Uterus (tissue), 4 donors: ENCODE data around the gene ZNF385C. TPM values are rescaled to one million over a fixed set of nuclear protein-coding genes. Genes with fewer than 3 reads are reported as not detected.
"Not testable (repeated sequence)": the region's sequence is repeated elsewhere in the genome, so short reads cannot be mapped to it uniquely, and the experiment has no call there.

Source experiments
- DNase-seq, 2 donors: peaks; one replicate each; pipeline ENCODE4 v3.0.0-alpha.2; 2019 to 2020
- H3K27ac ChIP-seq, 2 donors: fragments of 200-600 bp; sonication (generic); 1 replicate in 1 of 2; 2 replicates in 1 of 2; pipeline ENCODE4 v1.5.1; 2016 to 2018
- H3K27me3 ChIP-seq, 2 donors: fragments of 200-600 bp; sonication (generic); one replicate each; pipeline ENCODE4 v1.5.1; 2018 to 2019; ENCODE audit warnings: control low read depth in 1 of 2
- H3K36me3 ChIP-seq, 2 donors: fragments of 200-600 bp; sonication (generic); one replicate each; pipeline ENCODE4 v1.5.1; 2019; ENCODE audit warnings: control low read depth in 1 of 2
- H3K4me1 ChIP-seq, 2 donors: fragments of 200-600 bp; sonication (generic); one replicate each; pipeline ENCODE4 v1.5.1; 2018 to 2019; ENCODE audit warnings: control low read depth in 1 of 2
- H3K4me3 ChIP-seq, 2 donors: fragments of 200-600 bp; sonication (generic); 1 replicate in 1 of 2; 2 replicates in 1 of 2; pipeline ENCODE4 v1.5.1; 2018 to 2019; ENCODE audit warnings: mild to moderate bottlenecking in 1 of 2
- H3K9me3 ChIP-seq, 2 donors: fragments of 200-600 bp; sonication (generic); one replicate each; pipeline ENCODE4 v1.5.1; 2019; ENCODE audit warnings: control low read depth in 1 of 2
- POLR2A ChIP-seq, 2 donors: fragments of 450-650 bp; IDR thresholded peaks; one replicate each; pipeline ENCODE4 v1.6.1; 2016; ENCODE audit warnings: antibody characterized with exemption in 2 of 2, mild to moderate bottlenecking in 1 of 2, moderate library complexity in 1 of 2
- intact Hi-C: fragments of 100-400 bp; cut with DNase I; formaldehyde crosslinking; loops from one replicate; pipeline ENCODE4 v1.15.1; 2023; ENCODE audit warnings: low total_unique reads
- total RNA-seq, 4 donors: library from RNA; depleted of rRNA in 3 of 4; stranded (reverse); fragments of >200 nt in 3 of 4; gene quantifications; one replicate each; pipeline versions ENCODE4 v1.1.0 to v1.2.4, GENCODE V29; 2014 to 2023
- TF ChIP-seq, protein P1 (sequence below), 4 experiments: fragments of 200-600 bp in 2 of 4; fragments of 450-650 bp in 2 of 4; sonication (generic) in 2 of 4; IDR thresholded peaks; one replicate each; pipeline ENCODE4 v1.5.1; 2016 to 2019; ENCODE audit warnings: antibody characterized with exemption in 4 of 4, mild to moderate bottlenecking in 2 of 4, moderate library complexity in 1 of 4
- donor health status: DM: yes; HTN: yes; CAD: no.

Gene ZNF385C, protein sequence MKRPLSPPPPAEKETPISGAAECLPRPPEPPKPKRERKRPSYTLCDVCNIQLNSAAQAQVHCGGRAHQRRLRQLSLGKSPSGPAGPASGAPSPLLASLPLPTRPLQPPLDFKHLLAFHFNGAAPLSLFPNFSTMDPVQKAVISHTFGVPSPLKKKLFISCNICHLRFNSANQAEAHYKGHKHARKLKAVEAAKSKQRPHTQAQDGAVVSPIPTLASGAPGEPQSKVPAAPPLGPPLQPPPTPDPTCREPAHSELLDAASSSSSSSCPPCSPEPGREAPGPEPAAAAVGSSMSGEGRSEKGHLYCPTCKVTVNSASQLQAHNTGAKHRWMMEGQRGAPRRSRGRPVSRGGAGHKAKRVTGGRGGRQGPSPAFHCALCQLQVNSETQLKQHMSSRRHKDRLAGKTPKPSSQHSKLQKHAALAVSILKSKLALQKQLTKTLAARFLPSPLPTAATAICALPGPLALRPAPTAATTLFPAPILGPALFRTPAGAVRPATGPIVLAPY
- total RNA-seq: 1 to 10 TPM in 1 of 4 donors, under 1 TPM in 1, not detected in 2; 0.48 to 1.0 TPM

DNA sequence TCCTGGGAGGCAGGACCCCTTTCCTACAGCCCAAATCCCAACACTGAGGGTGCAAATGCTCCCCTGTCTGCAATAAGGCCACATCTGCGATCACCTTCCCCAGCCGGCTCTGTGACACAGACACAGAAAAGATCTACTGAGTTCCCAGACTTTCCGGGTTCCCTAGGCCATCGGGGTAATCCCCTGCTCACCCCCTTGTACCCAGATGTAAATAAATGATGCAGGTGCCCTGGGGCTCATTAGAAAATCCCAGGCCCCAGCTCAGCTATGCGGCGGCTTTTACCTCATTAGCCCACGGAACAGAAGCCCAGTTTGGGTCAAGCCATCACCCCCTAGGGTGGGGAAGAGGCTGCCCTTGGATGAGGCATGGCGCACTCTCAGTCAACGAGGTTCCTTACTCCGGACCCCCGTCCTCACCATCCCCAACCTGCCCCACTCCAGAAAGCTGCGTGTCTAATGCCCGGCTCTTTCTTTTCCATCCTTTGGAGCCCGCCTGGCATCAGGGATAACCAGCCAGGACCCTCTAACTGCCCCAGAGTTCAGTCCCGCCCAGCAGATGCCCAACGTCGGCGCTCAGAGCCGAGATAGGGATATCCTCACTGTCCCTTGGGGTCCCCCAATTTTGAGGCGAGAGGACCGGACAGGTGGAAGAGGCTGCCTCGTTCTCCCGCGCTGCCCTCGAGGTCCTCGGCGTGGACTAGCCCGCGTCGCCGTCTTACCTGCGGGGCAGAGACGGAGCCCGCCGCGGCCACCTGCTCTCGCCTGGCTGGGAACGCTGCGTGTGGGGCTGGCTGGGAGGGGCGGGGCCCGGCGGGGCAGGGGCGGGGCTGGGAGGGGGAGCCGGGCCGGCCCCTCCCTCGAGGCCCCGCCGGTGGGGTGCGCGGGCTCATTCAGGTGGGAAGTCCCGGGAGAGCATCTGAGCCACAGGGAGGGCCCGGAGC lies at the start of gene ZNF385C:
Gene ZNF385C (minus strand): TSS at position 783 of the 941 bp plus-strand sequence. CDS start 35,417 bp downstream, outside the sequence.
- intact Hi-C loops: no loop called here
- Histone ChIP-seq H3K27ac (no peak within 1 kb of the TSS), H3K36me3 (no peaks in the 10 kb centered on the region), H3K9me3 (no peaks in the 10 kb centered on the region), H3K27me3 (peaks cover 3 to 14% of the 10 kb centered on the region in 2 donors), H3K4me3 (no peak within 1 kb of the TSS), H3K4me1 (peaks cover 0 to 7% of the 10 kb centered on the region in 2 donors)
- TF ChIP-seq POLR2A (IDR thresholded peaks at IDR 0.05): no peak
- TF ChIP-seq, protein P1, sequence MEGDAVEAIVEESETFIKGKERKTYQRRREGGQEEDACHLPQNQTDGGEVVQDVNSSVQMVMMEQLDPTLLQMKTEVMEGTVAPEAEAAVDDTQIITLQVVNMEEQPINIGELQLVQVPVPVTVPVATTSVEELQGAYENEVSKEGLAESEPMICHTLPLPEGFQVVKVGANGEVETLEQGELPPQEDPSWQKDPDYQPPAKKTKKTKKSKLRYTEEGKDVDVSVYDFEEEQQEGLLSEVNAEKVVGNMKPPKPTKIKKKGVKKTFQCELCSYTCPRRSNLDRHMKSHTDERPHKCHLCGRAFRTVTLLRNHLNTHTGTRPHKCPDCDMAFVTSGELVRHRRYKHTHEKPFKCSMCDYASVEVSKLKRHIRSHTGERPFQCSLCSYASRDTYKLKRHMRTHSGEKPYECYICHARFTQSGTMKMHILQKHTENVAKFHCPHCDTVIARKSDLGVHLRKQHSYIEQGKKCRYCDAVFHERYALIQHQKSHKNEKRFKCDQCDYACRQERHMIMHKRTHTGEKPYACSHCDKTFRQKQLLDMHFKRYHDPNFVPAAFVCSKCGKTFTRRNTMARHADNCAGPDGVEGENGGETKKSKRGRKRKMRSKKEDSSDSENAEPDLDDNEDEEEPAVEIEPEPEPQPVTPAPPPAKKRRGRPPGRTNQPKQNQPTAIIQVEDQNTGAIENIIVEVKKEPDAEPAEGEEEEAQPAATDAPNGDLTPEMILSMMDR (IDR thresholded peaks at IDR 0.05): no peak
- no peak for DNase-seq

DNA sequence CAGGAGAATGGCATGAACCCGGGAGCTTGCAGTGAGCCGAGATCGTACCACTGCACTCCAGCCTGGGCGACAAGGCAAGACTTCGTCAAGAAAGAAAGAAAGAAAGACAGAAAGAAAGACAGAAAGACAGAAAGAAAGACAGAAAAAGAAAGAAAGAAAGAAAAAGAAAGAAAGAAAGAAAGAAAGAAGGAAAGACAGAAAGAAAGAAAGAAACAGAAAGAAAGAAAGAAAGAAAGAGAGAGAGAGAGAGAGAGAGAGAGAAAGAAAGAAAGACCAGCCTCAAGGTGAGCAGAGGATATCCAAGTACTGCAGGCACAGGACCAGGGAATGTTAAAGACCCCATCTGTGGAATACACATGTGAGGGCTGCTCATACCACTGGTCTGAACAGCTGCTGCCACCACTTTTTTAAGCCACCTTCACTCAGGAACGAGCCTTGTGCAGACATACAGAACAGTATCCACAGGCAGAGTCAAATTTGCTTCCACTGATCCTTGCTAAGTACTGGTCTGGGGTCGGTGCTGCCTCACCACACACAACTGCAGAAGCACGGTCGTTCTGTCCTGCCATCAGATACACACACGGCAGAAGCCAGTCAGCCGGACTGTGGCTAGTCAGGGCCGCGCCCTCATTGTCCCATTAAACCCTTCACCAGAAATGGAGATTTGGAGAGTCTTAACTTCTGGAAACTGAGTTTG lies 48.8 kb upstream of the ZNF385C start:
- H3K36me3 ChIP-seq: no peaks in the 10 kb centered on the region
- TF ChIP-seq, protein P1 (IDR thresholded peaks at IDR 0.05): no peak
- TF ChIP-seq POLR2A (IDR thresholded peaks at IDR 0.05): no peak
- intact Hi-C loops: no loop called here
- H3K27ac ChIP-seq: no peak overlapping the region
- H3K9me3 ChIP-seq: no peaks in the 10 kb centered on the region
- H3K27me3 ChIP-seq: no peaks in the 10 kb centered on the region
- no peaks in the 10 kb centered on the region for H3K4me1 ChIP-seq
- DNase-seq: no peak
- no peak overlapping the region for H3K4me3 ChIP-seq

DNA sequence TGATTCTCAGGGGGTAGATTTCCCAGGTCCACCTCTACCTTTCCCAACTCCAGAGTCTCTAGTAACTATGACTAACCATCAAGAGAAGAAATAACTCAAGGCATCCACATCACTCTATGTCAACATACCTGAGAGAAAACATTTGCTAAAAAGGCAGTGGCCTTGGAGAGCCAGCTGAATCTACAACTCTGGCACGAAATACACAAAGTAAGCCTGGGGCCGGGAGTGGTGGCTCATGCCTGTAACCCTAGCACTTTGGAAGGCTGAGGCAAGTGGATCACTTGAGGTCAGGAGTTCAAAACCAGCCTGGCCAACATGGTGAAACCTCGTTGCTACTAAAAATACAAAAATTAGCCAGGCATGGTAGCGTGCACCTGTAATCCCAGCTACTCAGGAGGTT lies 44.9 kb upstream of the ZNF385C start:
- H3K36me3 ChIP-seq, H3K4me3 ChIP-seq, H3K27ac ChIP-seq, intact Hi-C loops, H3K27me3 ChIP-seq, DNase-seq, H3K9me3 ChIP-seq: not testable (repeated sequence)
- H3K4me1 ChIP-seq: peaks cover 0 to 13% of the 10 kb centered on the region in 2 donors

- H3K27ac ChIP-seq: no peak overlapping the region
- intact Hi-C loops: no loop called here
- H3K27me3 ChIP-seq: no peaks in the 10 kb centered on the region
- no peaks in the 10 kb centered on the region for H3K9me3 ChIP-seq
- peaks cover 0 to 13% of the 10 kb centered on the region in 2 donors for H3K4me1 ChIP-seq
- TF ChIP-seq POLR2A (IDR thresholded peaks at IDR 0.05): no peak
- TF ChIP-seq, protein P1 (IDR thresholded peaks at IDR 0.05): no peak
- DNase-seq: no peak
- no peak overlapping the region for H3K4me3 ChIP-seq
- H3K36me3 ChIP-seq: no peaks in the 10 kb centered on the region
Measured at GRCh38 chr17:42142371-42142896, 44.2 kb upstream of the ZNF385C start.

DNA sequence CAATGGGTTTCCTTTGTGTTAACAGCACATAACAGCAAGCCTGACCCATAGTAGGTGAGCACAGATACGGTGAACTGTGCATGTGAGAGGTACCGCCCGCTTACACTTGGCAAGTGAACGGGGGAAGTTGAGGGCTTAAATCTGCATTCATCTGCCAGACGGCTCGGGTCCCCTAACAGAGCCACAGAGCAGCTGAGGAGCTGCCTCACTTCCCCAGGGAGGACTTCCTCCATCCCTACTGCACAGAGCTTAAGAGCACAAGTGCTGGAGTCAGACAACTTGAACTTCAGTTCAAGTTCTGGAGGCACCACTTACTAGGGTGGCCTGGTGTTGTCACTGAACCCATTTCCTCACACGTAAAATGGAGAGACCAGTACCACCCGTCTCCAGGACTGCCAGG lies 43.1 kb upstream of the ZNF385C start:
- intact Hi-C loops: no loop called here
- DNase-seq: no peak
- Histone ChIP-seq H3K36me3 (no peaks in the 10 kb centered on the region), H3K27me3 (no peaks in the 10 kb centered on the region), H3K4me1 (peaks cover 0 to 13% of the 10 kb centered on the region in 2 donors), H3K9me3 (no peaks in the 10 kb centered on the region), H3K27ac (no peak overlapping the region), H3K4me3 (no peak overlapping the region)
- TF ChIP-seq POLR2A (IDR thresholded peaks at IDR 0.05): no peak
- TF ChIP-seq, protein P1 (IDR thresholded peaks at IDR 0.05): no peak

- intact Hi-C loops, H3K4me3 ChIP-seq, H3K9me3 ChIP-seq, H3K27me3 ChIP-seq, H3K36me3 ChIP-seq, DNase-seq, H3K27ac ChIP-seq: not testable (repeated sequence)
- peaks cover 0 to 13% of the 10 kb centered on the region in 2 donors for H3K4me1 ChIP-seq
Measured at GRCh38 chr17:42140690-42141089, 42.4 kb upstream of the ZNF385C start.
